ENCODE data around the gene COL28A1. TPM values are rescaled to one million over a fixed set of nuclear protein-coding genes. Genes with fewer than 3 reads are reported as not detected.
"Not testable (repeated sequence)": the region's sequence is repeated elsewhere in the genome, so short reads cannot be mapped to it uniquely, and the experiment has no call there.

The COL28A1 gene
- total RNA-seq, 1 donor from 2014 or later, result not detected

GRCh38 chr7:7484072-7484471 lies 51.6 kb downstream of the COL28A1 start:
- Mint-ChIP-seq H3K27ac (ENCODE audit: unreplicated experiment) (no peak overlapping the region), H3K36me3 (ENCODE audit: low read depth, unreplicated experiment) (no peaks in the 10 kb centered on the region), H3K4me1 (ENCODE audit: unreplicated experiment) (no peaks in the 10 kb centered on the region), H3K4me3 (ENCODE audit: unreplicated experiment) (no peak overlapping the region), H3K27me3 (ENCODE audit: unreplicated experiment) (peaks cover 3% of the 10 kb centered on the region), H3K9me3 (ENCODE audit: unreplicated experiment) (no peaks in the 10 kb centered on the region)
- DNase-seq (ENCODE audit: low spot score), result no peak
- TF ChIP-seq, protein P1, sequence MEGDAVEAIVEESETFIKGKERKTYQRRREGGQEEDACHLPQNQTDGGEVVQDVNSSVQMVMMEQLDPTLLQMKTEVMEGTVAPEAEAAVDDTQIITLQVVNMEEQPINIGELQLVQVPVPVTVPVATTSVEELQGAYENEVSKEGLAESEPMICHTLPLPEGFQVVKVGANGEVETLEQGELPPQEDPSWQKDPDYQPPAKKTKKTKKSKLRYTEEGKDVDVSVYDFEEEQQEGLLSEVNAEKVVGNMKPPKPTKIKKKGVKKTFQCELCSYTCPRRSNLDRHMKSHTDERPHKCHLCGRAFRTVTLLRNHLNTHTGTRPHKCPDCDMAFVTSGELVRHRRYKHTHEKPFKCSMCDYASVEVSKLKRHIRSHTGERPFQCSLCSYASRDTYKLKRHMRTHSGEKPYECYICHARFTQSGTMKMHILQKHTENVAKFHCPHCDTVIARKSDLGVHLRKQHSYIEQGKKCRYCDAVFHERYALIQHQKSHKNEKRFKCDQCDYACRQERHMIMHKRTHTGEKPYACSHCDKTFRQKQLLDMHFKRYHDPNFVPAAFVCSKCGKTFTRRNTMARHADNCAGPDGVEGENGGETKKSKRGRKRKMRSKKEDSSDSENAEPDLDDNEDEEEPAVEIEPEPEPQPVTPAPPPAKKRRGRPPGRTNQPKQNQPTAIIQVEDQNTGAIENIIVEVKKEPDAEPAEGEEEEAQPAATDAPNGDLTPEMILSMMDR (IDR thresholded peaks at IDR 0.05; ENCODE audit: unreplicated experiment), result no peak

GRCh38 chr7:7481802-7482201 lies 53.9 kb downstream of the COL28A1 start:
- Mint-ChIP-seq H3K27ac (ENCODE audit: unreplicated experiment) (no peak overlapping the region), H3K36me3 (ENCODE audit: low read depth, unreplicated experiment) (no peaks in the 10 kb centered on the region), H3K27me3 (ENCODE audit: unreplicated experiment) (no peaks in the 10 kb centered on the region), H3K4me3 (ENCODE audit: unreplicated experiment) (no peak overlapping the region), H3K4me1 (ENCODE audit: unreplicated experiment) (no peaks in the 10 kb centered on the region), H3K9me3 (ENCODE audit: unreplicated experiment) (no peaks in the 10 kb centered on the region)
- TF ChIP-seq, protein P1 (IDR thresholded peaks at IDR 0.05; ENCODE audit: unreplicated experiment), result no peak
- no peak for DNase-seq (ENCODE audit: low spot score)

DNA sequence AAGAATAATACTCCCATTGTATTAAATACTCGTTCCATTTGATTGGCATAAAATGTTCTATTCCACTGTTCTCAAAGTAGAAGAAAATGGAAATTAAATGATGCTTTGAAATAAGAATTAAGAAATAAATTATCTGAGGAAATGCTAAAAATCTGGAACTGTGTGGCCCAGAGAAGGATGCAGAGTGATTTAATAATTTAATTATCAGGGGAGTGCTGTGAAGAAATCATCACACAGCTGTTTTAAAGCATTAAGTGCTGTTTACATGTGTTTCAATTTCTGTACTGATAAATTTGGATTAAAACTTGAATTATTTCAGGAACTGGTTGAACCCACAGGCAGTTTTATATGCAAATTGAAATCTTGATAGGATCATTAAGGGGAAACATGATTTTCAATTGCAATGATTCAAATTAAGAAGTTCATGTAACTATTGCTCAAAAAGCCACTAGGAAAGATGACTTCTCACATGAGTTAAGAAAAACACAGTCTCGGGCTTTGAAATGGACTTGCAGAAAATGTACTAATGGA lies 56.3 kb downstream of the COL28A1 start:
- no peak for DNase-seq (ENCODE audit: low spot score)
- no peak overlapping the region for H3K4me3 Mint-ChIP-seq (ENCODE audit: unreplicated experiment)
- H3K9me3 Mint-ChIP-seq (ENCODE audit: unreplicated experiment), result no peaks in the 10 kb centered on the region
- H3K36me3 Mint-ChIP-seq (ENCODE audit: low read depth, unreplicated experiment), result no peaks in the 10 kb centered on the region
- no peaks in the 10 kb centered on the region for H3K27me3 Mint-ChIP-seq (ENCODE audit: unreplicated experiment)
- no peak overlapping the region for H3K27ac Mint-ChIP-seq (ENCODE audit: unreplicated experiment)
- no peaks in the 10 kb centered on the region for H3K4me1 Mint-ChIP-seq (ENCODE audit: unreplicated experiment)
- TF ChIP-seq, protein P1 (IDR thresholded peaks at IDR 0.05; ENCODE audit: unreplicated experiment), result no peak

- H3K36me3 Mint-ChIP-seq (ENCODE audit: low read depth, unreplicated experiment), result no peaks in the 10 kb centered on the region
- no peaks in the 10 kb centered on the region for H3K27me3 Mint-ChIP-seq (ENCODE audit: unreplicated experiment)
- no peak overlapping the region for H3K27ac Mint-ChIP-seq (ENCODE audit: unreplicated experiment)
- TF ChIP-seq, protein P1 (IDR thresholded peaks at IDR 0.05; ENCODE audit: unreplicated experiment), result no peak
- H3K9me3 Mint-ChIP-seq (ENCODE audit: unreplicated experiment), result no peaks in the 10 kb centered on the region
- no peak for DNase-seq (ENCODE audit: low spot score)
- H3K4me1 Mint-ChIP-seq (ENCODE audit: unreplicated experiment), result no peaks in the 10 kb centered on the region
- no peak overlapping the region for H3K4me3 Mint-ChIP-seq (ENCODE audit: unreplicated experiment)
These were observed 57.1 kb downstream of the COL28A1 start for GRCh38 chr7:7478569-7478968.

GRCh38 chr7:7477641-7478040 lies 58.0 kb downstream of the COL28A1 start:
- H3K4me3 Mint-ChIP-seq (ENCODE audit: unreplicated experiment); H3K36me3 Mint-ChIP-seq (ENCODE audit: low read depth, unreplicated experiment); H3K27me3 Mint-ChIP-seq (ENCODE audit: unreplicated experiment); H3K9me3 Mint-ChIP-seq (ENCODE audit: unreplicated experiment); H3K4me1 Mint-ChIP-seq (ENCODE audit: unreplicated experiment); DNase-seq (ENCODE audit: low spot score); H3K27ac Mint-ChIP-seq (ENCODE audit: unreplicated experiment): not testable (repeated sequence)
